Effector memory CD4-positive, alpha-beta T cell (primary cell): Measurements from ENCODE around the gene PRPSAP1.
A peak's percentile ranks its signal among the peaks of the same experiment; 100 is the strongest.

Experiments used
- DNase-seq, 3 donors: peaks; one replicate each; pipeline ENCODE4 v3.0.0-alpha.2; 2020
- H3K27ac ChIP-seq: 2 replicates; pipeline ENCODE4 v1.7.0; 2013; ENCODE audit warnings: mild to moderate bottlenecking, low read length, moderate library complexity; ENCODE audit not compliant: insufficient read depth, poor library complexity, severe bottlenecking
- H3K27me3 ChIP-seq: replicated peaks from 2 replicates; pipeline ENCODE4 v1.7.0; 2013; ENCODE audit warnings: mild to moderate bottlenecking, low read length; ENCODE audit not compliant: insufficient read depth, control insufficient read depth, poor library complexity, severe bottlenecking
- H3K36me3 ChIP-seq: 2 replicates; pipeline ENCODE4 v1.7.0; 2013; ENCODE audit warnings: mild to moderate bottlenecking, low read length, moderate library complexity; ENCODE audit not compliant: control insufficient read depth, insufficient read depth
- H3K4me1 ChIP-seq: 2 replicates; pipeline ENCODE4 v1.7.0; 2013; ENCODE audit warnings: low read length, mild to moderate bottlenecking; ENCODE audit not compliant: control insufficient read depth, insufficient read depth, poor library complexity, severe bottlenecking
- H3K4me3 ChIP-seq: 2 replicates; pipeline ENCODE4 v1.7.0; 2013; ENCODE audit warnings: low read length, low read depth, mild to moderate bottlenecking; ENCODE audit not compliant: insufficient read depth, poor library complexity, severe bottlenecking
- H3K9me3 ChIP-seq: 2 replicates; pipeline ENCODE4 v1.7.0; 2013; ENCODE audit warnings: mild to moderate bottlenecking, low read length, moderate library complexity; ENCODE audit not compliant: control insufficient read depth

Gene PRPSAP1

DNA sequence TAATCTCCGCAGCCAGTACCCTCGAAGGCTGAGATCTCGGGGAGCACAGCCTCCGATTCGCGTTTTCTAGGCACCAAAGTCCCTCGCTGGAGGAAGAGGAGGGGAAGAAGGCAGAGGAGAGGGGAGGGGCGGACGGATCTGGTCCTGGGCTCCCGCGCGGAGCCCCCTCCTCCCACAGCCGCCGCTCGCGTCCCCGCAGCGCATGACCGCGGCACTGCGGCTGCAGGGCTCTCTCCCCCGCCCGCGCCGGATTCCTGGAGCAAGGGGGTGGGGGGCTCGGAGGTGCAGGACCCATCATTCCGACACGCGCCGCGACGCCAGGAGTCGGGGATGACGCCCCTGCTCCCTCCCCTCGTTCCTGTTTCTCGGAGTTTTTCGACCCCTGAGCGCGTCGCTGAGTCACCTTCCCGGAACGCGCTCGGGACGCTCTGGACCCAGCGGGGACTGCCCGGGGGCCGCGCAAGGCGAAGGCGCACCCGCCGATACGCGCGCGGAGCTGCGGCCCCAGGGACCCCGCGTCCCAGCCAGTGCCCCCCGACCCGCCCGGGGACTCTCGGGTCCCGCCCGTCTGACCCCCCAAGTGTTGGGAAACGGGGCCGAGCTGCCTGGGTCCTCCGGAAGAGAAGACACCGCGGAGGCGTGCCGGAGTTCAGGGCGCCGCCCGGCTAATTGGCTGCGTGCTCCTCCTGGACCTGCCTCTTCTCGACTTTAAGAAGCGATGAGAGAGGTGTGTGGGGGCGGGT, 29.3 kb upstream of the PRPSAP1 start:
- Histone ChIP-seq H3K9me3 (no peaks in the 10 kb centered on the region), H3K4me3 (peak overlapping the region; percentile 72), H3K4me1 (peaks cover 24% of the 10 kb centered on the region), H3K27me3 (no peaks in the 10 kb centered on the region), H3K36me3 (no peaks in the 10 kb centered on the region), H3K27ac (no peak overlapping the region)
- peak in 2 of 3 donors; percentile 17 to 31 for DNase-seq

DNA sequence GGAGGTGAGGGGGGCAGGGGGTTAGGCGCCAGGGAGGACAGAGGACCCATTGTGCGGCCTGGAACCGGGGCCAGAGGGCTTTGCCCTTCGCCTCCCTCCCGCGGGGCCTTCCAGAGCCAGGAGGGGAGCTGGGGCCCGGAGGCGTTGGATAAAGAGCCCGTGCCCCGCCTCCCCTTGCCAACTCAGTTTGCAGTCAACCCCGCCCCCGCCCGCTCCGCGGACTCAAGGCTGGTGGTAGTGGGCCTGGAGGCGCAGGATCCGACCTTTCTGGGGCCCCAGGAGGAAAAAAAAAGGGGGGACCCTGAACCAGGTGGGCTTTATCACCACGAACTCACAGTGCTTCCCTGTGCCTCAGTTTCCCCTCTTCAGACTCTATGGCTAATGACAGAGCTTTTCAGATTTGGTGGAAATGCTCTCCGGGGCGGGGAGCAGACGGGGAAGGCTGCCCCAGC, 28.7 kb upstream of the PRPSAP1 start:
- DNase-seq: no peak
- Histone ChIP-seq H3K27me3 (no peaks in the 10 kb centered on the region), H3K27ac (no peak overlapping the region), H3K4me1 (peaks cover 24% of the 10 kb centered on the region), H3K36me3 (no peaks in the 10 kb centered on the region), H3K9me3 (no peaks in the 10 kb centered on the region), H3K4me3 (peak overlapping the region; percentile 72)

DNA sequence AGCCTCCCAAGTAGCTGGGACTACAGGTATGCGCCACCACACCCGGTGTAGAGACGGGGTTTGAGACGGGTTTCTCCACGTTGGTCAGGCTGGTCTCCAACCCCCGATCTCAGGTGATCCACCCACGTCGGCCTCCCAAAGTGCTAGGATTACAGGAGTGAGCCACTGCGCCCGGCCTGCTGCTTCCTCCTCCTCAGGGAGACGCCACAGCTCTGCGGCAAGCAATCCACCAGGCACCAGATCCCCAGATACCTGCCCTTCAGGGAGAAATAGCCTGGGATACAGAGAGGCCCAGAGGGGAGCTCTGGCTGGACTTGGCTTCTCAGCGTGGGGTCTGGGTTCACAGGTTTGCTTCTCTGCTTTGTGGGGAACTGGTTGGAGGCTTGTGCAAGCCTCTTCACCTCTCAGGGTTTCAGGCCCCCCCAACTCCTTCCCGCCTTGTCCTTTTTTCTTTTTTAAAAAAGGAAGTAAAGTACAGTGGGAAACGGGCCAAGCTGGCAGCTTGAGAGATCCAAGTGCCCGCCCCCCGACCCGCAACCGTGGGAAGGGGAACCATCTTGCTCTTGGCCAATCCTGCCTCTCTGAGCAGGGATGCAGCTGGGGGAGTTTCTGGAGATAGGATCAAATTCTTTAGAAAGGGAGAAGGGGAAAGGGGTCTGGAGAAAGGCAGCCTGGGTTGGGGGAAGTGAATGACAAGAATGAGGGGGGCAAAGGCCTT, 28.1 kb upstream of the PRPSAP1 start:
- Histone ChIP-seq H3K4me1 (peaks cover 24% of the 10 kb centered on the region), H3K27me3 (no peaks in the 10 kb centered on the region), H3K27ac (no peak overlapping the region), H3K9me3 (no peaks in the 10 kb centered on the region), H3K4me3 (no peak overlapping the region), H3K36me3 (no peaks in the 10 kb centered on the region)
- DNase-seq: no peak

DNA sequence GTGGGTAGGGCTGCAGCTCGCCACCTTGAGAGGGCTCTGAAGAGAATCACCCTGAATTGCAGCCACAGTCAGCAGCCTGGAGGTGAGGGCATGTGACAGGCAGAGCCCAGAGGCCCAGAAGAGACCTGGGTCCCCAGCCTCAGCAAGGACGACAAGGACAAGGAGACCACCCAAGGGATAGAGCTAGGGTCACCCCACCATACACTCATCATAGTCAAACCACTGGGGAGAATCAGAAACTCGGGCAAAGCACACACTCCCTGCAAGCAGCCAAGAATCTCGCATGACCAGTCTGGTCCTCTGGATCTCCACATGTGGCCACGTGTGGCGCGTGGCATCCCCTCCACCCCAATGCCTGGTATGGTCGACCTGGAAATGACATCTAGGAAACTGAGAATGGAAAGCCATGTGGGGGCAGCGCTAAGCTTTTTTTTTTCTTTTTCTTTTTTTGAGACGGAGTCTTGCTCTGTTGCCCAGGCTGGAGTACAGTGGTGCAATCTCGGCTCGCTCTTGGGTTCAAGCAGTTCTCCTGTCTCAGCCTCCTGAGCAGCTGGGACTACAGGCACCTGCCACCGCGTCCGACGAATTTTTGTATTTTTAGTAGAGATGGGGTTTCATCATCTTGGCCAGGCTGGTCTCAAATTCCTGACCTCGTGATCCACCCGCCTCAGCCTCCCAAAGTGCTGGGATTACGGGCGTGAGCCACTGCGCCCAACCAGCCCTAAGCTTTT, 26.1 kb upstream of the PRPSAP1 start:
- H3K9me3 ChIP-seq: no peaks in the 10 kb centered on the region
- no peak for DNase-seq
- H3K27me3 ChIP-seq: no peaks in the 10 kb centered on the region
- H3K4me3 ChIP-seq: no peak overlapping the region
- H3K4me1 ChIP-seq: peaks cover 12% of the 10 kb centered on the region
- H3K27ac ChIP-seq: no peak overlapping the region
- no peaks in the 10 kb centered on the region for H3K36me3 ChIP-seq

DNA sequence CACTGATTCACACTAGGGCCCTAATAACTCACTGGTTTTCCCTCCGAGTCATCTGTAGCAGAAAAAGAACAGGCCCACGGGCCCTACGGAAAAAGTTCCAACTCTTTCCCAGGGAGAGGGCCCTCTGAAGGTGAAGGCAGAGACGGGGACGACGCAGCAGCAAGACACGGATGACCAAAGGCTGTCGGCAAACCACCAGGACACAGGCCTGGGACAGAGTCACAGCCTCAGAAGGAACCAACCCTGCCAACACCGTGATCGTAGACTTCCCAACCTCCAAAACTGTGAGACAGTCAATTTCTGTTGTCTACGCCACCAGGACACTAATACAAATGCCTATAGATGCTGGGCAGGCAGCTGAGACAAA, 25.5 kb upstream of the PRPSAP1 start:
- Histone ChIP-seq H3K36me3 (no peaks in the 10 kb centered on the region), H3K9me3 (no peaks in the 10 kb centered on the region), H3K27me3 (no peaks in the 10 kb centered on the region), H3K4me3 (no peak overlapping the region), H3K27ac (no peak overlapping the region), H3K4me1 (peaks cover 12% of the 10 kb centered on the region)
- DNase-seq: no peak

DNA sequence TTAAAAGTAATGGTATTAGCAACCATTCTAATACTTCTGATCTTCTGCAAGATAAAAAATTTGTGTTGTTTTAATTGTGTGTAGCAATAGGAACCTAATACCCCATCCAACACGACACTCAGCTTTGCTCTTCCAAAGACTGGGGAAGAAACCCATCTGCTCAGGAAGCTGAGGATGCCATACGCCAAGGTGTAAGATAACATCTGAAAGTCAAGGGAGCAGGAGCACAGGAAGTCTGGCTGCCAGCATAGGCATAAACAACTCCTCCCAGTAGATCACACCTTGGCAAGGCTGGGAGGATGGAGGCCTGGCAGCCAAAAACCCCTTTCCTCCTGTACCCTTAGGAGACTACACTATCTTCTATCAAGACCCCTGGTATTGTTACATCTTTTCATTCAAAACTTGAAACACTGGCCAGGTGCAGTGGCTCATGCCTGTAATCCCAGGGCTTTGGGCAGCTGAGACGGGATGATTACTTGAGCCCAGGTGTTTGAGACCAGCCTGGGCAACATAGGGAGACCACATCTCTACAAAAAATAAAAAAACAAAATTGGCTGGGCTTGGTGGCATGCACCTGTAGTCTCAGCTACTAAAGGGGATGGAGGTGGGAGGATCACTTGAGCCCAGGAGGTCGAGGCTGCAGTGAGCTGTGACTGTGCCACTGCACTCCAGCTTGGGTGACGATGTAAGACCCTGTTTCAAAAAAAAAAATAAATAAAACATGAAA, 25.0 kb upstream of the PRPSAP1 start:
- H3K4me1 ChIP-seq: peaks cover 9% of the 10 kb centered on the region
- no peaks in the 10 kb centered on the region for H3K36me3 ChIP-seq
- H3K27me3 ChIP-seq: no peaks in the 10 kb centered on the region
- H3K4me3 ChIP-seq: no peak overlapping the region
- H3K27ac ChIP-seq: no peak overlapping the region
- DNase-seq: no peak
- H3K9me3 ChIP-seq: no peaks in the 10 kb centered on the region

DNA sequence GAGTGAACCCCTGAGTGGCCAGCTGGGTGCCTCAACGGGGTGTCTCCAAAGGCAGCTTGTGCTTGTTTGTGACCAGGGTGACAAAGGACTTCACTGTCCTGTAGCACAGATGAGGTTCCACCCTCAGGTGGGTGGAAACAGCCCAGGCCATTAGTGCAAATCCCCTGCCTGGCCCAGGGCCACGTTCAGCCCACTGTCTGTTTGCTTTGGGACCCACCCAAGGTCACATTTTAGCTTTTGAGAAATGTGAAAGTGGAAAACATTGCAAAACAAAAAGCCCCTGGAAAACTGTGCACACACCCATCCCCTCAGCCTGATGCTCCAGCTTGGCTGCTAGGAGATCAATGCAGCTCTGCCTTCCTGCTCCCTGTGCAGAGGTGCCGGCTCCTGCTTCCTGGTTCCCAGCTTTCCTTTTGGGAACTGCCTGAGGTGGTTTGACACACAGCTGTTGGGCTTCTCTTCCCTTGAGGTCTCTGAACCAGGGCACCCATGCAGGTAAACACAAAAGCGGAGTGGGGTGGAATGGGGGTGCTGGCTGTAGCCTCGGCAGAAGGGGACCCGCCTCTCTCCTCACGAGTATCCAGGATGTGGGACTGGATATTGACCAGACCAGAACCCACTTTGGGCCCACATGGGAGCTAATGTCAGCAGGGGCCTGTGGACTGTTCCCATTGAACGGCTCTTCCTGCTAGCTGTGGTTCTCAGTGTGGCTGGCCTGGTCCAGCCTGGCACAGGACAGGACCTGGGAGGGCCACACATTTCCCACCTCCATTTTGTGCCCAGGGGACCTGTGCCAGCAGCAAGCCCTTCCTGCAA, 22.8 kb upstream of the PRPSAP1 start:
- Histone ChIP-seq H3K27ac (no peak overlapping the region), H3K4me3 (no peak overlapping the region)

DNA sequence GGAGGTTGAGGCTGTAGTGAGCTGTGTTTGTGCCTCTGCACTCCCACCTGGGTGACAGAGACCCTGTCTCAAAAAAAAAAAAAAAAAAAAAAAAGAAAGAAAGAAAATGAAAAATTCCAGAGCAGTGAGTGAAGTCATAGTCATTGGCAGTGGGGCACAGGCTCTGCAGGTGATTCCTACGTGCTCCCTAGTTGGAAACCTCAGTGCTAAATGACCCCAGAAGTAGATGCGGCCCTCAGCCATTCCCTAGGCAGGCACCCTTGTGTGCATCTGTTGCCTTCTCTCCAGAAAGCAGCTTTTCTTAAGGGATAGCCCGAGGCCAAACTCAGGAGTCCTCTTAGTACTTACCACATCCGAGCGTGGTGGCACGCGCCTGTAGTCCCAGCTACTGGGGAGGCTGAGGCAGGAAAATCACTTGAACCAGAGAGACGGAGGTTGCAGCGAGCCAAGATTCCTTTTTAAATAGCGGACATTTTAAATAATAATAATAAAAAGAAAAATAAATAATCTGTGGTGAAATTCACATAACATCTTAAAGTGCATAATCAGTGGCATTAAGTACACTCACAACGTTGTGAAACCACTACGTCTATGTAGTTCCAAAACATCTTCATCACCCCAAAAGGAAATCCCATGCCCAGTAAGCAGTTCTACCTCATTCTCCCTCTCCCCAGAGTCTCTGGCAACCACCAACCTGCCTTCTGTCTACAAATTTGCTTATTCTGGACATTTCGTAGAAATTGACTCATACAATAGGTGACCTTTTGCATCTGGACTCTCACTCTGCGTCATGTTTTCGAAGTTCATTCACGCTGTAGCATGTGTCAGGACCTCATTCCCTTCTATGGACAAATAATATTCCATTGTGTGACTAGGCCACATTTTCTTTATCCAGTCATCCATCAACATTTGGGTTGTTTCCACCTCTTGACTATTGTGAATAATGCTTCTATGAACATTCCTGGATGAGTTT, 18.2 kb upstream of the PRPSAP1 start:
- Histone ChIP-seq H3K9me3 (no peaks in the 10 kb centered on the region), H3K36me3 (no peaks in the 10 kb centered on the region), H3K4me3 (no peak overlapping the region), H3K27me3 (no peaks in the 10 kb centered on the region), H3K4me1 (no peaks in the 10 kb centered on the region), H3K27ac (no peak overlapping the region)
- no peak for DNase-seq

More for the DNA sequence above, 22.8 kb upstream of the PRPSAP1 start:
- Histone ChIP-seq H3K27me3 (no peaks in the 10 kb centered on the region), H3K9me3 (no peaks in the 10 kb centered on the region), H3K4me1 (no peaks in the 10 kb centered on the region), H3K36me3 (no peaks in the 10 kb centered on the region)
- DNase-seq: no peak
